Uterus (tissue), 2 donors: ENCODE data around the gene CREB3L1.

Experiments used
- POLR2A ChIP-seq, 2 donors: fragments of 450-650 bp; IDR thresholded peaks; one replicate each; pipeline ENCODE4 v1.6.1; 2016; ENCODE audit warnings: antibody characterized with exemption in 2 of 2, mild to moderate bottlenecking in 1 of 2, moderate library complexity in 1 of 2
- TF ChIP-seq, protein P1 (sequence below), 4 experiments: fragments of 200-600 bp in 2 of 4; fragments of 450-650 bp in 2 of 4; sonication (generic) in 2 of 4; IDR thresholded peaks; one replicate each; pipeline ENCODE4 v1.5.1; 2016 to 2019; ENCODE audit warnings: antibody characterized with exemption in 4 of 4, mild to moderate bottlenecking in 2 of 4, moderate library complexity in 1 of 4

DNA sequence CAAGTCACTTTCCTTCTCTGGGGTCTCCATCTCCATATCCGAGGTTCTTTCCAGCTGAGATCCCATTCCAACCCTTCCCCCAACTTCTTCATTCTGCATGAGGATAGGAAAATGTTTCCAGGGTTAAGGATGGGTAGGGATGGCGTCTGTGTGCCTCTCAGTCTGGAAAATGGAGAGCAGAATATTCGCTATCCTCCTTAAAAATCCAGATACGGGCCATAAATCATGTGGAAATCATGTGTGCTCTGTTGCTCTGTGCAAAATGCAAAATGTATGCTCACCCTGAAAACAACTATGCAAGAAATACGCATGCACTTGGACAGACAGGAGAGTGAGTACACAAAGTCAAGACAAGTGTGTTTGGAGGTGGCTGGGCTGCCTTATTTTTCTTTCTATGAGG is 3.2 kb downstream of the CREB3L1 start:
- TF ChIP-seq, protein P1, sequence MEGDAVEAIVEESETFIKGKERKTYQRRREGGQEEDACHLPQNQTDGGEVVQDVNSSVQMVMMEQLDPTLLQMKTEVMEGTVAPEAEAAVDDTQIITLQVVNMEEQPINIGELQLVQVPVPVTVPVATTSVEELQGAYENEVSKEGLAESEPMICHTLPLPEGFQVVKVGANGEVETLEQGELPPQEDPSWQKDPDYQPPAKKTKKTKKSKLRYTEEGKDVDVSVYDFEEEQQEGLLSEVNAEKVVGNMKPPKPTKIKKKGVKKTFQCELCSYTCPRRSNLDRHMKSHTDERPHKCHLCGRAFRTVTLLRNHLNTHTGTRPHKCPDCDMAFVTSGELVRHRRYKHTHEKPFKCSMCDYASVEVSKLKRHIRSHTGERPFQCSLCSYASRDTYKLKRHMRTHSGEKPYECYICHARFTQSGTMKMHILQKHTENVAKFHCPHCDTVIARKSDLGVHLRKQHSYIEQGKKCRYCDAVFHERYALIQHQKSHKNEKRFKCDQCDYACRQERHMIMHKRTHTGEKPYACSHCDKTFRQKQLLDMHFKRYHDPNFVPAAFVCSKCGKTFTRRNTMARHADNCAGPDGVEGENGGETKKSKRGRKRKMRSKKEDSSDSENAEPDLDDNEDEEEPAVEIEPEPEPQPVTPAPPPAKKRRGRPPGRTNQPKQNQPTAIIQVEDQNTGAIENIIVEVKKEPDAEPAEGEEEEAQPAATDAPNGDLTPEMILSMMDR (IDR thresholded peaks at IDR 0.05) = no peak
- TF ChIP-seq POLR2A (IDR thresholded peaks at IDR 0.05) = no peak
